Midbrain (tissue), 1 donor: Measurements from ENCODE around the gene SNCAIP.

Experiments used
- DNase-seq: peaks from one replicate; lab custom pipeline; 2025; lab: John Stamatoyannopoulos, UW

The SNCAIP gene

DNA sequence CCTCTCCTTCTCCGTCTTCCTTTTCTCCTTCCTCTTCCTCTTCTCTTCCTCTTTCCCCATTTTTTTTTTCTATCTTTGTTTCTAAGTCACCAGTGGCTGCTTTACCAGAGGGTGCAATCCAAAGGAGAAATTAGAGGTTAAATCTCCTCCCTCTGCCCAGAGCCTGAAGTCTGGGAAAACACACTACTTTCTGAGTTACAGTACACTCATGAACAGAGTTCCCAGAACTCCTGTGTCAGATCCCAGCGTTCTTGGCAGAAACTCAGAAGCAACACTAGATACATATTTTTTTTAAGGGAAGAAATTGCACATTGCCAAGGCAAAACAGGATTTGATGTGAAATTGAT, 189.0 kb downstream of the SNCAIP start:
- no peak for DNase-seq

GRCh38 chr5:122507045-122507444, 195.0 kb downstream of the SNCAIP start:
- DNase-seq: no peak

GRCh38 chr5:122507581-122507980, 195.5 kb downstream of the SNCAIP start:
- no peak for DNase-seq

DNA sequence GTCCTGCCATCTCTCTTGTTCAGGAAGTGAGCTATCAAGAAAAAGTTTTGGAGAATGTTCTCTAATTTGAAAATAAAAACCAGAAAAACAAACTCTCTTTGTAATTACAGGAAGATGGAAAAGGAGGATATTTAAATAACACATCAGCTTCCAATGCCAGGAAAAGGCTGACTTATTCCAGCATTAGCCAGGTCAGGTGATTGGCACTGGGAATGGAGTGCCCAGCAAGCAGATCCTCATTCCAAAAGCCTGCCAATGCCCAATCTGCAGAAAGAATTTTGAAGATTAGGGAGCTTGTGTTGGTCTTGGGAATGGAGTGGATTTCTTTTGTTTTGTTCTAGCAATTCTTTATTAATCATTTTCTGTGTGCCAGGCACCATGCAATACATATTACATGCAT, 196.6 kb downstream of the SNCAIP start:
- no peak for DNase-seq
